HepG2 (cell line): ENCODE data around the gene MORF4L2. TPM values are rescaled to one million over a fixed set of nuclear protein-coding genes. Genes with fewer than 3 reads are reported as not detected.

Source experiments
- ATAC-seq: fragments of 200-7000 bp; cut with Tn5 transposase; 3 replicates; pipeline ENCODE4 v1.9.1; 2020; ENCODE audit warnings: mild to moderate bottlenecking, moderate library complexity
- BruUV-seq: library from RNA; stranded (reverse); fragments of 400-500 nt; replicated peaks from 2 replicates; lab custom pipeline; 2021; lab: Mats Ljungman, UMichigan
- CTCF ChIA-PET: fragments of 300-600 bp; formaldehyde crosslinking; extraction: SDS; loops from one replicate; lab custom pipeline; 2021; ENCODE audit warnings: low total read pairs, inconsistent platforms, low intra/inter-chr PET ratio; lab: Yijun Ruan, JAX
- POLR2A ChIA-PET: fragments of 350-600 bp; sonication (Branson Sonifier 250); formaldehyde crosslinking; loops from one replicate; lab custom pipeline; 2020; ENCODE audit warnings: antibody characterized with exemption, inconsistent platforms; lab: Yijun Ruan, JAX
- DNase-seq: peaks from one replicate; pipeline ENCODE4 v3.0.0-alpha.2; 2015; ENCODE audit warnings: low spot score
- FAIRE-seq: peaks from 3 replicates; lab custom pipeline; 2011; peaks lifted over from hg19 to GRCh38; lab: Jason Lieb, UNC
- H2AFZ ChIP-seq: one replicate; pipeline ENCODE4 v1.6.1; 2011; ENCODE audit warnings: low read length, inconsistent platforms
- H3K27ac ChIP-seq: fragments of 300-600 bp; 3 replicates; pipeline ENCODE4 v1.8.0; 2011; ENCODE audit warnings: mixed run types, mild to moderate bottlenecking, mixed read lengths, low read length, inconsistent platforms; ENCODE audit not compliant: insufficient read depth; ENCODE audit errors: extremely low read length
- H3K27me3 ChIP-seq, 2 experiments: fragments of 200-600 bp in 1 of 2; 2 replicates in 1 of 2; 3 replicates in 1 of 2; pipeline versions ENCODE4 v1.6.0 to v1.8.0; 2011; ENCODE audit warnings: low read length in 2 of 2, mild to moderate bottlenecking in 2 of 2, moderate library complexity in 2 of 2, inconsistent platforms in 1 of 2; ENCODE audit not compliant: insufficient read depth in 2 of 2, control insufficient read depth in 1 of 2
- H3K36me3 ChIP-seq, 2 experiments: fragments of 200-600 bp in 1 of 2; replicated peaks in 1 of 2; 2 replicates in 1 of 2; 3 replicates in 1 of 2; pipeline versions ENCODE4 v1.5.1 to v1.8.0; 2011; ENCODE audit warnings: low read length in 2 of 2, inconsistent platforms in 1 of 2; ENCODE audit not compliant: insufficient read depth in 2 of 2, control insufficient read depth in 1 of 2
- H3K4me1 ChIP-seq: 2 replicates; pipeline ENCODE4 v1.5.1; 2012; ENCODE audit warnings: low read length, inconsistent platforms; ENCODE audit not compliant: insufficient read depth
- H3K4me2 ChIP-seq: 2 replicates; pipeline ENCODE4 v1.6.0; 2011; ENCODE audit warnings: low read depth, low read length, inconsistent platforms
- H3K4me3 ChIP-seq, 3 experiments: fragments of 200-600 bp in 1 of 3; sonication (generic), shearing (Covaris generic) in 1 of 3; replicated peaks in 1 of 3; 2 replicates each; pipeline ENCODE4 v1.5.1; 2011 to 2016; ENCODE audit warnings: low read length in 3 of 3, inconsistent platforms in 2 of 3, low read depth in 2 of 3, mild to moderate bottlenecking in 2 of 3, control low read depth in 1 of 3, mixed read lengths in 1 of 3; ENCODE audit not compliant: insufficient read depth in 1 of 3
- H3K79me2 ChIP-seq: one replicate; pipeline ENCODE4 v1.6.1; 2011; ENCODE audit warnings: low read length, inconsistent platforms; ENCODE audit not compliant: insufficient read depth
- H3K9ac ChIP-seq: 2 replicates; pipeline ENCODE4 v1.6.0; 2011; ENCODE audit warnings: mild to moderate bottlenecking, low read depth, low read length, inconsistent platforms; ENCODE audit not compliant: insufficient read depth
- H3K9me3 ChIP-seq: 2 replicates; pipeline ENCODE4 v1.5.1; 2012; ENCODE audit warnings: mild to moderate bottlenecking, low read length
- H4K20me1 ChIP-seq: 2 replicates; pipeline ENCODE4 v1.6.0; 2011; ENCODE audit warnings: inconsistent platforms, mild to moderate bottlenecking, low read length, moderate library complexity; ENCODE audit not compliant: insufficient read depth
- ARNTL ChIP-seq: sonication (generic); formaldehyde crosslinking; IDR thresholded peaks from 2 replicates; pipeline ENCODE4 v1.4.0; 2020; ENCODE audit warnings: mild to moderate bottlenecking, missing genetic modification reagents
- MAFG ChIP-seq: sonication (generic); formaldehyde crosslinking; IDR thresholded peaks from 2 replicates; pipeline ENCODE4 v1.5.1; 2020; ENCODE audit warnings: mild to moderate bottlenecking, missing genetic modification reagents
- MAFK ChIP-seq, 2 experiments: IDR thresholded peaks in 1 of 2; conservative IDR thresholded peaks in 1 of 2; 2 replicates each; pipeline ENCODE4 v1.6.1; 2011; ENCODE audit warnings: improper control_type of control experiment in 2 of 2, low read length in 2 of 2
- MIER2 ChIP-seq: IDR thresholded peaks from 2 replicates; pipeline ENCODE4 v1.6.1; 2016; ENCODE audit warnings: missing biosample characterization, missing genetic modification reagents
- NFE2L1 ChIP-seq: sonication (generic); formaldehyde crosslinking; IDR thresholded peaks from 2 replicates; pipeline ENCODE4 v1.4.0; 2020; ENCODE audit warnings: missing genetic modification reagents, mild to moderate bottlenecking, borderline replicate concordance
- PHF21A ChIP-seq: sonication (generic); formaldehyde crosslinking; IDR thresholded peaks from 2 replicates; pipeline ENCODE4 v1.5.0; 2020; ENCODE audit warnings: mild to moderate bottlenecking, missing genetic modification reagents
- TEAD3 ChIP-seq: optimal IDR thresholded peaks from 2 replicates; pipeline ENCODE3; 2016; ENCODE audit warnings: borderline replicate concordance
- UBTF ChIP-seq: sonication (generic); formaldehyde crosslinking; IDR thresholded peaks from 2 replicates; pipeline ENCODE4 v1.4.0; 2020; ENCODE audit warnings: mild to moderate bottlenecking, missing genetic modification reagents
- ZNF549 ChIP-seq: sonication (generic); formaldehyde crosslinking; IDR thresholded peaks from 2 replicates; pipeline ENCODE4 v1.5.0; 2020; ENCODE audit warnings: missing genetic modification reagents
- WGBS: methylation state at CpG from one replicate; pipeline ENCODE4 v1.1.6; 2017; ENCODE audit warnings: low lambda C conversion rate; 5-methylcytosine and 5-hydroxymethylcytosine counted together
- in situ Hi-C: cut with HindIII; loops from 2 replicates; pipeline ENCODE4 v1.10.0; 2017; ENCODE audit warnings: low pct_unique_long_range_greater_than_20kb; ENCODE audit not compliant: extremely low pct_ligation_motif_present
- intact Hi-C: fragments of 100-400 bp; cut with micrococcal nuclease; formaldehyde crosslinking; loops from one replicate; pipeline ENCODE4 v1.10.0; 2022; ENCODE audit not compliant: unreplicated experiment
- polyA plus RNA-seq, 8 experiments: library from polyadenylated mRNA; depleted of rRNA in 3 of 8; stranded (reverse) in 7 of 8; unstranded in 1 of 8; fragments of >200 nt; fragmentation: Illumina TruSeq in 4 of 8; extraction: Trizol in 4 of 8; gene quantifications; 2 replicates each; pipeline versions ENCODE4 v1.2.1 to v1.2.3, GENCODE V29; 2011 to 2016; ENCODE audit warnings: low read depth in 4 of 8, missing spikeins in 1 of 8, mixed read lengths in 1 of 8; ENCODE audit not compliant: insufficient read depth in 1 of 8
- total RNA-seq, 5 experiments: library from RNA; depleted of rRNA; stranded (reverse); fragments of >200 nt; fragmentation: Illumina TruSeq; extraction: Trizol; gene quantifications; 2 replicates each; pipeline ENCODE4 v1.2.3, GENCODE V29; 2016; ENCODE audit warnings: low read depth in 1 of 5

Gene MORF4L2
- total and polyA plus RNA-seq, 2 of the 13 experiments (the other 11 are each of a cell fraction or from before 2014, with no cell fraction given) = 358 to 469 TPM

- H3K4me1 ChIP-seq = no peaks in the 10 kb centered on the region
- no peaks in the 10 kb centered on the region for H3K79me2 ChIP-seq
- H4K20me1 ChIP-seq = no peaks in the 10 kb centered on the region
- ATAC-seq (no peak), FAIRE-seq (no peak), DNase-seq (no peak)
- H3K27me3 ChIP-seq = peaks cover 1 to 3% of the 10 kb centered on the region in 2 experiments; a peak in 2 of 5 replicates
- TF ChIP-seq MIER2 (CRISPR knock-in tag) (no peak), UBTF (CRISPR knock-in tag) (no peak), ZNF549 (no peak), MAFK (conservative IDR thresholded peaks at IDR 0.05 in 1 of 2, IDR thresholded peaks at IDR 0.05 in 1 of 2; ENCODE audit: low read length in 2 of 2) (no peak), ARNTL (CRISPR knock-in tag) (no peak), NFE2L1 (CRISPR knock-in tag) (no peak), PHF21A (CRISPR knock-in tag) (no peak), MAFG (CRISPR knock-in tag) (no peak), TEAD3 (no peak)
- ChIA-PET CTCF (no interaction called here), POLR2A (no interaction called here)
- H3K9me3 ChIP-seq = no peaks in the 10 kb centered on the region
- H3K4me3 ChIP-seq = no peak overlapping the region
- intact Hi-C loops = no loop called here
- no peak overlapping the region for H3K27ac ChIP-seq
- BruUV-seq = no TSS peak
- in situ Hi-C loops = no loop called here
- H2AFZ ChIP-seq = no peak overlapping the region
- no peaks in the 10 kb centered on the region for H3K36me3 ChIP-seq
- WGBS = 0% methylated on average over 1 of the region's 1 CpG
- H3K9ac ChIP-seq = no peak overlapping the region
- H3K4me2 ChIP-seq = no peak overlapping the region
Observed at GRCh38 chrX:103733017-103733416, 46.5 kb upstream of the MORF4L2 start.
